Right renal cortex interstitium (tissue), 3 donors: ENCODE results near the gene HOXC13. TPM values are rescaled to one million over a fixed set of nuclear protein-coding genes. Genes with fewer than 3 reads are reported as not detected.

Source experiments
- DNase-seq, 3 donors: peaks; one replicate each; pipeline ENCODE4 v3.0.0-alpha.2; 2013; ENCODE audit warnings: low read depth in 3 of 3, low spot score in 2 of 3
- polyA plus RNA-seq, 3 donors: library from polyadenylated mRNA; unstranded; fragments of 120-200 nt; gene quantifications; one replicate each; pipeline ENCODE4 v1.2.1, GENCODE V29; 2013; ENCODE audit not compliant: insufficient read length in 3 of 3

Gene HOXC13, protein sequence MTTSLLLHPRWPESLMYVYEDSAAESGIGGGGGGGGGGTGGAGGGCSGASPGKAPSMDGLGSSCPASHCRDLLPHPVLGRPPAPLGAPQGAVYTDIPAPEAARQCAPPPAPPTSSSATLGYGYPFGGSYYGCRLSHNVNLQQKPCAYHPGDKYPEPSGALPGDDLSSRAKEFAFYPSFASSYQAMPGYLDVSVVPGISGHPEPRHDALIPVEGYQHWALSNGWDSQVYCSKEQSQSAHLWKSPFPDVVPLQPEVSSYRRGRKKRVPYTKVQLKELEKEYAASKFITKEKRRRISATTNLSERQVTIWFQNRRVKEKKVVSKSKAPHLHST
- polyA plus RNA-seq, result not detected

DNA sequence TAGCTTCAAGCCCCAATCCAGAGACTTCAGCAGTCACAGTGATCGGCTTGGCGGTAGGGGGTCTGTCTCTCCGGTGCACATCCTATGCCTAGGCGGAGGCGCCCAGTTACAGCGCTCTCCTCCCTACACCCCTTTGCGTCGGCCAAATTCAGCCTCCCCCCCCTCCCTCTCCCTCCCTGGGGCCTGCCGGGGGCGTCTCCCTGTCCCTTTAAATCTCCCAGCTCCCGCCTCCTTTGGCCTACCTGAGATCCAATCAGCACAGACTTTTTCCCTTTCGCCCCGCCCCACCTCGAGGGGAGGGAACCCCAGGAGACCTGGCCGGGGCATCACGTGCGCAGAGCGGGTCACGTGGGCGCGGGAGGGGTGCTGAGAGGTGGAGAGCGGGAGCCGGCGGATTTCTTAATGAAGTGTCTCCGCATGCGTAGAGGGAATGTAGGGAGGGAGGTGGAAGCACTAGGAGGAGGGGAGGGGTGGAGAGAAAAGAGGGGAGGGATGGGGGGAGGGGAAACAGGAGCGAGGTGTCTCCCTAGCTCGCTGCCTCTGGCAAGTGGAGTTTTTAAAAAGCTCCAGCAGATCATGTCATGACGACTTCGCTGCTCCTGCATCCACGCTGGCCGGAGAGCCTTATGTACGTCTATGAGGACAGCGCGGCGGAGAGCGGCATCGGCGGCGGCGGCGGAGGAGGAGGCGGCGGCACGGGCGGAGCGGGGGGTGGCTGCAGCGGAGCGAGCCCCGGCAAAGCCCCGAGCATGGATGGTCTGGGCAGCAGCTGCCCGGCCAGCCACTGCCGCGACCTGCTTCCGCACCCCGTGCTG, at the start of gene HOXC13:
TSS of gene HOXC13 (plus strand) at position 506 of the 815 bp plus-strand sequence. CDS start at position 582, 76 bp downstream.
- peak in 2 of 3 donors; percentile 70 to 83 for DNase-seq

DNA sequence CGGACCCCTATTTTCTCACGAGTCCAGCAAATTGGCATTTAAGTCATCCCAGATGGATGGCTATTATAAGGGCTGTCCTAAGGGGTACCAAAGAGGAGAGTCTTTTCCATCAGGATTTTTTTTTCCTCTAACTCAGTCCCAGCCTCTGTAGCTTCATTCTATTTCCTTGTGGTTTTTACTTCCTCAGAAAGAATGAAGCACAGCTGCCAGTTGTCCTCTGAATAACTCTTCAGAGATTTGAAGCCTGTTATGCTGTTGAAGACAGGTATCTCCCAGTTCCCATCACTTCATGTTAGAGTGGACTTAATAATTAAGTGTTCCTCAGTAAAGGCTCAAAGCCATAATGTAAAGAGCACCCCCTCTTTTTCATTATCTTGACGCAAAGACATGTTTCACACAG, 48.5 kb upstream of the HOXC13 start:
- DNase-seq, result no peak

DNA sequence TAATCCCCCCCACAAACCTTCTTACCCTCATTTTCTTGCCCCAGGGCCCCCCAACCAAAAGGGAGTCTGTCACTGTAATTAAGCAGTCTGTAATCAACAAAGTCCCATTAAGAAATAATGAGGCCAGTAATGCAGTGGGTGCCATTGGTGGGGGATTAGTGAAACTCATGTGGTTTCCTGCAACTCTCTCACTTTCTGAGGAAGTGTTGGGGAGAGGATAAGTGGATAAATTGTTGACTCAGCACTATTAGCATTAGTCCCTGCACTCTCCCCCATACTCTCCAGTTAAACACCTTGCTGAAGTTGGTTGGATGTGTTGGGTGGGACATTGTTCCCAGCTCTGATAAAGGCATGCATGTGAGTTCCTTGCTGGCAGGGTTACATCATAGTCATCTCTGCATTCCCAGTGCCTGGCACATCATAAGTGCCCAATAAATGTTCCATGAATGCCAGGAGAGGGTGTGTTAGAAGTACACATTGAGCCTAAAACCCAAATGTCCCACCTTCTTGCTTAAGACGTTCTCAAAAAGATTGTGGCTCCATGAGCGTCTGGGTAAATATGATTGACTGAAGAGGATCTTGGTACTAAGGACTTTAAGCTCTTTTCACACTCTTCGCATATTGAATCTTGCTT, 45.8 kb upstream of the HOXC13 start:
- no peak for DNase-seq

GRCh38 chr12:53899230-53899629, 39.4 kb upstream of the HOXC13 start:
- no peak for DNase-seq

- no peak for DNase-seq
Measured at GRCh38 chr12:53907103-53907502, 31.5 kb upstream of the HOXC13 start.

- no peak for DNase-seq
Measured at GRCh38 chr12:53916788-53917655, 21.6 kb upstream of the HOXC13 start.

DNA sequence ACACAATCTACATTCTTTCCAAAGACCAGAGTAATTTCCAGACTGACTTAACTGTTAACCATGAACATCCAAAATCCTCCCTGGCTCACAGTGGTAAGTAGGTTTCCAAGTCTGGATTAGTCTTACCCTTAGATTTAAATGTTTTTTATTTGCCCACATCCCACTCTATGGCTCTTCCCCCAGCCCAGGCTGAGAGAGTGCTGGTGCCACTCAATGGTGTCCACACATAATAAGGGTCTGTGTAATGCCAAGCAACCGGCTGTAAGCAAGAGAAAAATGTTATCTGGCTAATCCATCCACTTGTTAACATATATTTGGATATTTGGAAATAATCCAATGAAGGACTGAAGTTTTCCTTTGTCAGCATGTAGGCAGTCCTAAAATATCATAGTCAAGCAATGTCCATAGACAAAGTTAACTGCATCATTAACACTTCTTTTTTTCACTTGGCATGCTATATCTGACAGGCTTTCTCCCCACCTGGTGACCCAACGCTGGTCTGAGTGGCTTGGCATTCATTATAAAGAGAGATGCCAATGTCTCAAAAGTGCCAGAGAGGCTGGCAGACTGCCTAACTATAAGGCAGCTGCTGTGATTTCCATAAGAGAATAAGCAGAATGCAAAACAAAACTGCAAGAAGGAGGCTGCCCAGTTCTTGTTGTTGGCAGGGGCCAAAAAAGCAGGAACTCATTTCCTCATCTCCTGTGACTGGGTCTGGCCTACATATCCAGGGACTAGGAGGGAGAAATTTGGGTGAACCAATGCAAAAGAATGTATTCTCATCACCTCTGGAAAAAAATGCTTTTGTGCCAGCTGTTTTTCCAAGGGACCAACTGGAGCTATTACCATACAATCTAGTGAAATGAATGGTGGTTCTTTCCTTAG, 13.9 kb upstream of the HOXC13 start:
- DNase-seq, result no peak

DNA sequence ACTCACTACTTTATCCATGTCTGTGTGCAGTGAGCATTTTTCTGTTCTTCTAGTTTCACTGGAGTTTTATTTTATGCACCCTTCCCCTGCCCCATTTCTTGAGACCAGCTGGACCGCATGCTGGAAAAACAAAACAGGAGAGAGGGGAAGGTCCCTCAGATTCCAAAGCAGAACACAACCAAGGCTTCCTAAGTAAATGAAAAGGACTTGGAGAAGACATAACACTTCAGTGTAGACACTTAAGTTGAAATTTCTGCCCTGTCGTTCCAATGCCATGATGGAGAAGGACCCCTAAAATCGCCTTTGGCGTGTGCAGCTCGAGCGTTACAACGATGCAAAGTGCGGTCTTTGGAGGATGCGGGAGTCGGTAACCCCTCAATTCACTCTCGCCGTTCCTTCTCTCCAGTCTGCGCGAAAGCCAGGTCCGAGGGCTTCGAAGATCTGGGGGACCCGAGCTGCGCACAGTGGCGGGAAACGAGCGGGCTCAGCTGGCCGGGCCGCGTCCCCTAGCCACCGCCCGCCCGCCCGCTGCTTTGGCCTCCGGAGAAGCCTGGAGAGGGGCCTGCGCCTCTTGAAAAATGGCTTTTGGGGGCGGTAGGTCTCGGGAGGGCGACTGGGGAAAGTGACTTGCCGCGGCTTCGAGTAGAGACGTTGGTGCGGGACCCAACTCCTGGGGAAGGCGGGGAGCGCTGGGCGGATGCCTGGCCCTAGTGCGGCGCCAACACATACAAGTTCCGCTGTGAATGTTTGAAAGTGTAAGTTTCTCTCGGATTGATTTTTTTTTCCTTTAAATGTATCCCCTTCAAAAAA, 11.2 kb upstream of the HOXC13 start:
- no peak for DNase-seq

- no peak for DNase-seq
Measured at GRCh38 chr12:53928054-53928835, 10.4 kb upstream of the HOXC13 start.

DNA sequence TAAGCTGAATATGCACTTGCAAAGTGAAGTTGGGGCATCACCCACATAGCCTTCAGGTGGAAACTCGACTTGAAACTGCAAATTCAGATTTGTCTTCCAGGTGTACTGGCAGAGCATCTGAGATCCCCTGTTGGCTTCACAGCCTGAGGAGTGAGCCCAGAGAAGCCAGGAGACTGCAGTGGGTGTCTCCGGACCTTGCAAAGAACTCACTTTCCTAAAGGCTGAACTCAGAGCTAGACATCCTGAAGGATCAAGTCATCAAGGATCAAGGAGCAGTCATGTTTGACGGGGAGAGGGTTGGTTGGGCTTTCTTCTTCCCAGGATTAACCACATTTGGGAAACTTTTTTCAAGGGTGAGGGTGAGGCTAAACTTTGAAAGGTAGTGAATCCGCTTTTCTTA, 9.1 kb upstream of the HOXC13 start:
- no peak for DNase-seq

DNA sequence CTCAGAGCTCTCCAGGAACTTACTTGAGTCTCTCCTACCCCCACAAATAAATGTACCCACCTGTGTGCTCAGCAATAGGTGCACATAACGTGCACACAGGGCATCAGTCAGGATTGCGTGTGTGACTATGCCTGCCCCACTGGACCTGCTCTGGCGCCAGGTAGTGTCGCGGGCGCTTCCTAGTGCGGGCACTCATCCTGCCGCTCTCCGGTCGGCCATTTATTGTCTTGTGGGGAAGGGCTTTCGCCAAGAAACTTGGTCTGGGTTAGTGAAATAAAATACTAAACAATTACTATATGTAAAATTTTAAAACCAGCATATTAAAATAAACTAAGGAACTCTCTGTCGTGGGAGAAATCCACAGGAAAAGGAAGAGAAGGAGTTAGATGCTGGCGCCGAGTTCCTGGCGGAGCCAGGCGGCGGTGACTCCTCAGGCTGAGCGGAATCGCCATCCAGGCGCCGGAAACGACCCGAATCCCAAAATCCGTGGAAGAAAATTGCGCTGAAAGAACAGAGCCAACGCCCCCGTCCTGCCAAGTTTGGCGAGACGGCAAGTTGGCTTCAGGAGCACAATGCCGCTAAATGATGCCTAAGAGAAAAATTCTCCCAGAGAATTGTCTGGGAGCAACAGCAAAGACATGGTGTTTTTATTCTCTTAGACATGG, 7.9 kb upstream of the HOXC13 start:
- DNase-seq, result no peak

DNA sequence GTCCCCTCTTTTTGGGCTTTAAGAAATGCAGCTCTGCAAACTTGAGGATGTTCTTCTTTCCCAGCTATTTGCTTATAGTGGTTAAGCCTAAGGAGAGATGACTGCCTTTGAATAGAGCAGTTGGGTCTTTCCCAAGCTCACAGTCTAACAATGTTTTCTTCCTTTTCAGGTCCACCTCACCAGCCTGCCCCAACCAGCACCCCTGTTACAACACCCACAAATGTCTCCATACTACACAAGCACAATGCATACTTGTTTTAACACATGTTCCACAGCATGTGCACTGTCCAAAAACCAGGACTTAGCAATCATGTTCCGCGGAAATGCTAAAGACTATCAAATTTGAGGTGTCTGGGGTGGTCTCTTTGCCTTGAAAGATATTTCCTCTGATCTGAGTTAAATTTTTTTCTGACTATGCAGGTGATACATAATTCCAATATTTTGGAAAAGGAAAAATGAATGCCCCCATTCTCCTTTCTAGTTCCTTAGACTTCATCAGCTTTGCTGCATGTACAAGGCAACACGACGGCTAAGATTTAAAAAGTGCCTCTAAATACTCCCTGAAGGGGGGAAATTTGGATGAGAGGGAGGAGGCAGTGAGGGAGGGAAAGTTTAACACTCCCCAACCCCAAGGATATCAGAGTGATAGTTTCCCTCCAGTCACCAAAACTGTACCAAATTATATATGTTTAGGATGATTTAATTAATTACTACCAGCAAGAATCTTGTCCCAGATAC, 6.6 kb upstream of the HOXC13 start:
- no peak for DNase-seq

- no peak for DNase-seq
Measured at GRCh38 chr12:53932915-53933314, 5.7 kb upstream of the HOXC13 start.

GRCh38 chr12:53935383-53936341, 3.0 kb upstream of the HOXC13 start:
- DNase-seq, result no peak

DNA sequence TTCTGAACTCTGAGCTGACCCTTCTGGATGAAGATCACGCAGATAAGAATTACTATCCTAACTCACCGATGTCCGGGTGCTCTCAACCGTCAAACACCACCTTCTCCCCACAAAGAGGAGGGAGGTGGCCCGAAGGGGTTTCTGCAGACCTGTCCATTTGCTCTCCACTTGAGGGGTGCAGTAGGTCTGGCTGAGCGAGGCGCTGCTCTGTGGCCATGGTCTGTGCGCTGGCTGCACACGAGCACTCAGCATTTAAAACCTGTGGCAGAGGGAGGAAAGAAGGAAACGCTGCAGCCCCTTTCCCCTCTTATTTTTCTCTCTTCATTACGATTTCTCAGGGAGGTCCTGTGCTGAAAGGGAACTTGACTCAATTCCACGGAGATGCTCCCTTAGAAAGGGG, 1.5 kb upstream of the HOXC13 start:
- no peak for DNase-seq
